HepG2 (cell line): ENCODE data around the gene DNAJC18. TPM values are rescaled to one million over a fixed set of nuclear protein-coding genes. Genes with fewer than 3 reads are reported as not detected.
A peak's percentile ranks its signal among the peaks of the same experiment; 100 is the strongest.

Experiments used
- BATF2 ChIP-seq: sonication (generic); formaldehyde crosslinking; IDR thresholded peaks from 2 replicates; pipeline ENCODE4 v1.8.0; 2022; ENCODE audit warnings: mild to moderate bottlenecking, missing genetic modification reagents, moderate library complexity
- ELF3 ChIP-seq: IDR thresholded peaks from 2 replicates; pipeline ENCODE4 v1.6.1; 2016; ENCODE audit warnings: missing genetic modification reagents, missing compliant biosample characterization
- GPN1 ChIP-seq: sonication (generic); formaldehyde crosslinking; IDR thresholded peaks from 2 replicates; pipeline ENCODE4 v1.5.1; 2020; ENCODE audit warnings: missing genetic modification reagents, borderline replicate concordance
- HNRNPUL1 ChIP-seq: fragments of 200-400 bp; formaldehyde crosslinking; IDR thresholded peaks from 2 replicates; pipeline ENCODE4 v1.6.1; 2017; ENCODE audit warnings: low read depth, mild to moderate bottlenecking, low read length, moderate library complexity
- MAFG ChIP-seq: sonication (generic); formaldehyde crosslinking; IDR thresholded peaks from 2 replicates; pipeline ENCODE4 v1.5.1; 2020; ENCODE audit warnings: mild to moderate bottlenecking, missing genetic modification reagents
- MED1 ChIP-seq: sonication (generic); formaldehyde crosslinking; IDR thresholded peaks from 2 replicates; pipeline ENCODE4 v1.4.0; 2020; ENCODE audit warnings: missing genetic modification reagents
- MED13 ChIP-seq: sonication (generic); formaldehyde crosslinking; IDR thresholded peaks from 2 replicates; pipeline ENCODE4 v1.5.0; 2020; ENCODE audit warnings: missing genetic modification reagents
- PHF8 ChIP-seq: sonication (generic); formaldehyde crosslinking; IDR thresholded peaks from 2 replicates; pipeline ENCODE4 v1.5.0; 2020; ENCODE audit warnings: missing genetic modification reagents
- REPIN1 ChIP-seq: sonication (generic); formaldehyde crosslinking; IDR thresholded peaks from 2 replicates; pipeline ENCODE4 v1.8.0; 2022; ENCODE audit warnings: missing genetic modification reagents, low read depth, mild to moderate bottlenecking, borderline replicate concordance
- SNAI1 ChIP-seq: sonication (generic); formaldehyde crosslinking; IDR thresholded peaks from 2 replicates; pipeline ENCODE4 v1.5.0; 2020; ENCODE audit warnings: mild to moderate bottlenecking, missing genetic modification reagents, borderline replicate concordance
- ZBTB40 ChIP-seq, 2 experiments: fragments of 450-650 bp in 1 of 2; sonication (generic) in 1 of 2; formaldehyde crosslinking in 1 of 2; IDR thresholded peaks; 2 replicates each; pipeline versions ENCODE4 v1.6.1 to v1.8.0; 2016 to 2022; ENCODE audit warnings: antibody characterized with exemption in 1 of 2, mild to moderate bottlenecking in 1 of 2, missing genetic modification reagents in 1 of 2
- ZHX1 ChIP-seq: sonication (generic); formaldehyde crosslinking; IDR thresholded peaks from 2 replicates; pipeline ENCODE4 v1.8.1; 2022; ENCODE audit warnings: low read depth, mild to moderate bottlenecking, missing genetic modification reagents
- ZNF576 ChIP-seq: sonication (generic); formaldehyde crosslinking; IDR thresholded peaks from 2 replicates; pipeline ENCODE4 v1.4.0; 2020; ENCODE audit warnings: mild to moderate bottlenecking, missing genetic modification reagents
- ZNF577 ChIP-seq: sonication (generic); formaldehyde crosslinking; IDR thresholded peaks from 2 replicates; pipeline ENCODE4 v1.4.0; 2020; ENCODE audit warnings: mild to moderate bottlenecking, low read depth, missing genetic modification reagents, borderline replicate concordance
- ZNF607 ChIP-seq: sonication (generic); formaldehyde crosslinking; IDR thresholded peaks from 2 replicates; pipeline ENCODE4 v1.5.1; 2020; ENCODE audit warnings: missing genetic modification reagents, mild to moderate bottlenecking, borderline replicate concordance
- polyA plus RNA-seq, 8 experiments: library from polyadenylated mRNA; depleted of rRNA in 3 of 8; stranded (reverse) in 7 of 8; unstranded in 1 of 8; fragments of >200 nt; fragmentation: Illumina TruSeq in 4 of 8; extraction: Trizol in 4 of 8; gene quantifications; 2 replicates each; pipeline versions ENCODE4 v1.2.1 to v1.2.3, GENCODE V29; 2011 to 2016; ENCODE audit warnings: low read depth in 4 of 8, missing spikeins in 1 of 8, mixed read lengths in 1 of 8; ENCODE audit not compliant: insufficient read depth in 1 of 8
- total RNA-seq, 5 experiments: library from RNA; depleted of rRNA; stranded (reverse); fragments of >200 nt; fragmentation: Illumina TruSeq; extraction: Trizol; gene quantifications; 2 replicates each; pipeline ENCODE4 v1.2.3, GENCODE V29; 2016; ENCODE audit warnings: low read depth in 1 of 5

Gene DNAJC18
- total and polyA plus RNA-seq, 2 of the 13 experiments (the other 11 are each of a cell fraction or from before 2014, with no cell fraction given) = 6.5 to 6.6 TPM

- peak; percentile 74; the same call in 1 of the 2 replicates for TF ChIP-seq ZHX1 (CRISPR knock-in tag)
- TF ChIP-seq BATF2 = no peak
- TF ChIP-seq MED1 (CRISPR knock-in tag) = 0 out of 2 replicates have a peak, but pooled peaks have one; percentile 18
- no peak for TF ChIP-seq ZBTB40 (IDR thresholded peaks at IDR 0.05)
- no peak for TF ChIP-seq ZBTB40 (CRISPR knock-in tag; IDR thresholded peaks at IDR 0.05)
- TF ChIP-seq ZNF576 (CRISPR knock-in tag) = no peak
- TF ChIP-seq MAFG (CRISPR knock-in tag) = no peak
- no peak for TF ChIP-seq SNAI1
- TF ChIP-seq GPN1 (CRISPR knock-in tag) = no peak
- TF ChIP-seq ZNF607 (CRISPR knock-in tag) = no peak
- TF ChIP-seq REPIN1 (CRISPR knock-in tag) = 0 out of 2 replicates have a peak, but pooled peaks have one; percentile 25
- no peak for TF ChIP-seq HNRNPUL1
- no peak for TF ChIP-seq ZNF577
- TF ChIP-seq MED13 = no peak
- peak; percentile 65; the same call in 1 of the 2 replicates for TF ChIP-seq PHF8 (CRISPR knock-in tag)
- TF ChIP-seq ELF3 = peak; percentile 36; the same call in 1 of the 2 replicates
Observed at GRCh38 chr5:139403787-139404483, 35.4 kb downstream of the DNAJC18 start, which contains the start of gene SPATA24 (continued).
